Esophagus squamous epithelium (tissue), 5 donors: ENCODE measurements around the gene KRT31. TPM values are rescaled to one million over a fixed set of nuclear protein-coding genes. Genes with fewer than 3 reads are reported as not detected.

Experiments
- DNase-seq: peaks from one replicate; lab custom pipeline; 2025; lab: John Stamatoyannopoulos, UW
- H3K27ac ChIP-seq, 4 donors: fragments of 200-600 bp; sonication (generic); one replicate each; pipeline ENCODE4 v1.5.1; 2016 to 2019; ENCODE audit warnings: mild to moderate bottlenecking in 1 of 4
- H3K27me3 ChIP-seq, 4 donors: fragments of 200-600 bp; sonication (generic); 1 replicate in 3 of 4; 2 replicates in 1 of 4; pipeline versions ENCODE4 v1.5.1 to v1.6.0; 2017 to 2021; ENCODE audit warnings: antibody characterized with exemption in 1 of 4
- H3K36me3 ChIP-seq, 3 donors: fragments of 200-600 bp; sonication (generic); one replicate each; pipeline ENCODE4 v1.5.1; 2016 to 2019
- H3K4me1 ChIP-seq, 3 donors: fragments of 200-600 bp; sonication (generic); one replicate each; pipeline ENCODE4 v1.5.1; 2017 to 2019
- H3K4me3 ChIP-seq, 4 donors: fragments of 200-600 bp; sonication (generic); 1 replicate in 3 of 4; 2 replicates in 1 of 4; pipeline ENCODE4 v1.5.1; 2016 to 2019; ENCODE audit warnings: mild to moderate bottlenecking in 2 of 4, moderate library complexity in 1 of 4
- H3K9me3 ChIP-seq, 3 donors: fragments of 200-600 bp; sonication (generic); one replicate each; pipeline ENCODE4 v1.5.1; 2016 to 2019
- CTCF ChIP-seq, 6 experiments: fragments of 450-650 bp in 4 of 6; fragments of 200-600 bp in 2 of 6; sonication (generic) in 2 of 6; IDR thresholded peaks; one replicate each; pipeline ENCODE4 v1.5.1; 2016 to 2019; ENCODE audit warnings: antibody characterized with exemption in 6 of 6, mild to moderate bottlenecking in 4 of 6, moderate library complexity in 4 of 6
- POLR2A ChIP-seq, 4 donors: fragments of 450-650 bp; IDR thresholded peaks; one replicate each; pipeline ENCODE4 v1.6.1; 2017; ENCODE audit warnings: antibody characterized with exemption in 4 of 4, mild to moderate bottlenecking in 4 of 4, moderate library complexity in 3 of 4
- WGBS, 2 donors: methylation state at CpG; one replicate each; pipeline ENCODE4 v1.1.5; 2018; 5-methylcytosine and 5-hydroxymethylcytosine counted together
- intact Hi-C: fragments of 100-400 bp; cut with DNase I; formaldehyde crosslinking; loops from one replicate; pipeline ENCODE4 v1.15.0; 2022
- total RNA-seq, 4 donors: library from RNA; depleted of rRNA; stranded (reverse); fragments of >200 nt; gene quantifications; one replicate each; pipeline ENCODE4 v1.1.0, GENCODE V29; 2016
- donor health status: DM: yes; HTN: yes; CAD: no.

Gene KRT31
- total RNA-seq, 4 donors from 2014 or later = 0.79 to 2.5 (median 1.5) TPM; not detected in 1

- DNase-seq = no peak
- intact Hi-C loops = no loop called here
- no peaks in the 10 kb centered on the region for H3K36me3 ChIP-seq
- no peaks in the 10 kb centered on the region for H3K27me3 ChIP-seq
- no peak overlapping the region for H3K27ac ChIP-seq
- TF ChIP-seq POLR2A (IDR thresholded peaks at IDR 0.05) (no peak), CTCF (IDR thresholded peaks at IDR 0.05) (no peak)
- no peaks in the 10 kb centered on the region for H3K9me3 ChIP-seq
- peaks cover 5 to 31% (median 17%) of the 10 kb centered on the region in 3 donors for H3K4me1 ChIP-seq
- no peak overlapping the region for H3K4me3 ChIP-seq
- 75 to 89% methylated on average over 1 to 2 of the region's 2 CpGs for WGBS, 2 donors
These were observed 16.6 kb upstream of the KRT31 start for GRCh38 chr17:41413982-41414381.

GRCh38 chr17:41413353-41413957 is 16.0 kb upstream of the KRT31 start:
- 67 to 75% methylated on average over 5 of the region's 5 CpGs for WGBS, 2 donors
- no peaks in the 10 kb centered on the region for H3K27me3 ChIP-seq
- TF ChIP-seq POLR2A (IDR thresholded peaks at IDR 0.05) (no peak), CTCF (IDR thresholded peaks at IDR 0.05) (no peak)
- H3K36me3 ChIP-seq = no peaks in the 10 kb centered on the region
- H3K4me1 ChIP-seq = peaks cover 4 to 26% (median 12%) of the 10 kb centered on the region in 3 donors
- no peak for DNase-seq
- H3K9me3 ChIP-seq = no peaks in the 10 kb centered on the region
- H3K27ac ChIP-seq = no peak overlapping the region
- intact Hi-C loops = no loop called here
- H3K4me3 ChIP-seq = no peak overlapping the region

- TF ChIP-seq CTCF (IDR thresholded peaks at IDR 0.05) (no peak), POLR2A (IDR thresholded peaks at IDR 0.05) (no peak)
- peaks cover 0 to 9% (median 0%) of the 10 kb centered on the region in 3 donors for H3K4me1 ChIP-seq
- no peak for DNase-seq
- no peaks in the 10 kb centered on the region for H3K36me3 ChIP-seq
- H3K9me3 ChIP-seq = no peaks in the 10 kb centered on the region
- 93 to 99% methylated on average over 5 to 12 of the region's 20 CpGs for WGBS, 2 donors
- no peaks in the 10 kb centered on the region for H3K27me3 ChIP-seq
- H3K4me3 ChIP-seq = no peak overlapping the region
- intact Hi-C loops = no loop called here
- H3K27ac ChIP-seq = no peak overlapping the region
These were observed 13.8 kb upstream of the KRT31 start for GRCh38 chr17:41411072-41411840.

- H3K36me3 ChIP-seq = no peaks in the 10 kb centered on the region
- H3K4me3 ChIP-seq = no peak overlapping the region
- WGBS, 2 donors = 88 to 89% methylated on average over 7 to 10 of the region's 10 CpGs
- intact Hi-C loops = no loop called here
- peaks cover 25 to 46% (median 26%) of the 10 kb centered on the region in 3 donors for H3K4me1 ChIP-seq
- H3K27me3 ChIP-seq = no peaks in the 10 kb centered on the region
- H3K9me3 ChIP-seq = no peaks in the 10 kb centered on the region
- H3K27ac ChIP-seq = no peak overlapping the region
- DNase-seq = no peak
- no peak for TF ChIP-seq POLR2A (IDR thresholded peaks at IDR 0.05)
- TF ChIP-seq CTCF (IDR thresholded peaks at IDR 0.05) = no peak
These were observed 9.8 kb upstream of the KRT31 start for GRCh38 chr17:41407226-41407625.

- Histone ChIP-seq H3K4me1 (peaks cover 28 to 52% (median 29%) of the 10 kb centered on the region in 3 donors), H3K9me3 (no peaks in the 10 kb centered on the region), H3K27ac (no peak overlapping the region), H3K36me3 (no peaks in the 10 kb centered on the region), H3K4me3 (no peak overlapping the region), H3K27me3 (no peaks in the 10 kb centered on the region)
- intact Hi-C loops = no loop called here
- WGBS, 2 donors = 38 to 70% methylated on average over 2 to 5 of the region's 5 CpGs
- DNase-seq = no peak
- TF ChIP-seq CTCF (IDR thresholded peaks at IDR 0.05) (peak in 4 of 6 experiments; percentile 17 to 46 (median 22)), POLR2A (IDR thresholded peaks at IDR 0.05) (no peak)
These were observed 8.8 kb upstream of the KRT31 start for GRCh38 chr17:41406205-41406604.
